GM21381 (cell line): ENCODE results near the gene SNX21.
"Not testable (repeated sequence)": the region's sequence is repeated elsewhere in the genome, so short reads cannot be mapped to it uniquely, and the experiment has no call there.

Experiments
- ATAC-seq: cut with Tn5 transposase; IDR thresholded peaks from one replicate; pipeline ENCODE4 v1.9.1; 2021; ENCODE audit warnings: mild to moderate bottlenecking, moderate library complexity; ENCODE audit not compliant: unreplicated experiment

The SNX21 gene, protein sequence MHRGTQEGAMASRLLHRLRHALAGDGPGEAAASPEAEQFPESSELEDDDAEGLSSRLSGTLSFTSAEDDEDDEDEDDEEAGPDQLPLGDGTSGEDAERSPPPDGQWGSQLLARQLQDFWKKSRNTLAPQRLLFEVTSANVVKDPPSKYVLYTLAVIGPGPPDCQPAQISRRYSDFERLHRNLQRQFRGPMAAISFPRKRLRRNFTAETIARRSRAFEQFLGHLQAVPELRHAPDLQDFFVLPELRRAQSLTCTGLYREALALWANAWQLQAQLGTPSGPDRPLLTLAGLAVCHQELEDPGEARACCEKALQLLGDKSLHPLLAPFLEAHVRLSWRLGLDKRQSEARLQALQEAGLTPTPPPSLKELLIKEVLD

DNA sequence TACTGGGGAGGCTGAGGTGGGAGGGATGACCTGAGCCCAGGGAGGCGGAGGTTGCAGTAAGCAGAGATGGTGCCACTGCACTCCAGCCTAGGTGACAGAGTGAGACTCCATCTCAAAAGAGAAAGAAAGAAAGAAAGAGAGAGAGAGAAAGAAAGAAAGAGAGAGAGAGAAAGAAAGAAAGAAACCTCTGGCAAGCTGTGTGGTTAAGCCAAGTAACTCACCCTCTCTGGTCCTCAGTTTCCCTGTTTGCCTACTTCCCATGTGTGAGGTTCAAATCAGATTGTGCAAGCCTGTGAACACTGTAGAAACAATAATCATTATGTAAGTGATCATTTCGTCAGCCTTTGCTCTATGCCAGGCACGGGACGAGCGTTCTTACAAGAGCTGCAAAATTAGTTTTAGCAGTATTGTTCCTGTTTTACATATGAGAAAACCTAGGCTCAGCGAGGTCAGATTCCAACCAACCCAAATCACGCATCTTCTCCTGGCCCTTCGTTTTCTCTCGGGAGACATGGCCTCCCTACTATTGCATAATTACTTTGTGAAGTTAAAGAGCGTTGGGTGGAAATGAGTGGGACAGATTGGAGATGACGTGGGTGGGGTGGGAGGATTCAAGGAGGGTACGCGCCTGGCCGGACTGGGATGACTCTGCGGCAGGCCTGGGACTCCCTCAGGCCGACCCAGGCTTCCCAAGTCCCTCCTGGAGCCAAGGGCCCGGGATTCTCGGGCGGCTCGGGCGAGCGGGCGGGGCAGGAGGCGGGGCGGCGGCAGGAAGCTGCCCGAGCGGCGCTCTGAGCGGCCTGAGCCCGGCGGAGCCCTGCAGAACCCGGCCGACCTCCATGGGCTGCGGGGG lies at the start of gene SNX21:
Gene SNX21 (plus strand): TSS at position 770 of the 853 bp plus-strand sequence. CDS start 121 bp downstream, outside the sequence.
- ATAC-seq = no peak

- ATAC-seq = no peak
Observed at GRCh38 chr20:45788351-45788750, 45.2 kb upstream of the SNX21 start.

DNA sequence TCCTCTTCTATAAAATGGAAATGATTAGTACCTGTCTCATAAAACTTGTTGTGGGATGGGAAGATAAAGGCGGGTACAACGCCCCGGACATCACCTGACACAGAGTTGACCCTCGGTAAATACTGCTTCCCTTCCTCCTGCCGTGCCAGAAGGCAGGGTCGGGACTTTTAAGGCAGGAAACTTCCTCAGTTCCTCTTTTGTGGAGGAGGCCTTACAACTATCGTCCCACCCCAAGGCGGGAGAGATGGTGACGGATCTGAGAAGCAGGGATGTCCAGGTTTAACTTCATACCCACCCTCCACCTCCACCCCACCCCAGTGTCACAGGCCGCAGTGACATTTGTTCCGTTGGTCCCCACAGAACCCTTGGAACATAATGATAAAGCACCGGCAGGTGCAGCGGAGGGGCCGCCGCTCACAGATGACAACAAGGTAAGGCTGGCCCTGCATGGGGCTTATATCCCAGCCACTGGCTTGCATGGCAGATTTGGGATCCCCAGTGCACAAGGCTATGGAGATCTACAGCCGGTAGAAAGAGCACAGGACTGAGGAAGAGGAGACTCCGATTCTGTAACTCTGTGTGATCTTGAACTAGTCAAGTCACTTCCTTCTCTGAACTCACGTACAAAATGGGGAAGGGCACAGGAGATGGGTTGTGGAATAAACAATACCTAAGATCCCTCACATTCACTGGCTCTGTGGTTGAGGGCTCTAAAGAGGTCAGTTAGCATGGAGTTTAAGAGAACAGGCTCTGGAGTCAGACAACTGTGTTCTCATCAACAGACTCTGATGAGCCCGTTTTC lies 41.1 kb upstream of the SNX21 start:
- ATAC-seq = no peak

GRCh38 chr20:45796337-45797065 lies 37.1 kb upstream of the SNX21 start:
- ATAC-seq = no peak

DNA sequence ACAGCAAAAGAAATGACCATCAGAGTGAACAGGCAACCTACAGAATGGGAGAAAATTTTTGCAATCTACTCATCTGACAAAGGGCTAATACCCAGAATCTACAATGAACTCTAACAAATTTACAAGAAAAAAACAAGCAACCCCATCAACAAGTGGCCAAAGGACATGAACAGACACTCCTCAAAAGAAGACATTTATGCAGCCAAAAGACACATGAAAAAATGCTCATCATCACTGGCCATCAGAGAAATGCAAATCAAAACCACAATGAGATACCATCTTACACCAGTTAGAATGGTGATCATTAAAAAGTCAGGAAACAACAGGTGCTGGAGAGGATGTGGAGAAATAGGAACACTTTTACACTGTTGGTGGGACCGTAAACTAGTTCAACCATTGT lies 36.1 kb upstream of the SNX21 start:
- ATAC-seq = not testable (repeated sequence)

DNA sequence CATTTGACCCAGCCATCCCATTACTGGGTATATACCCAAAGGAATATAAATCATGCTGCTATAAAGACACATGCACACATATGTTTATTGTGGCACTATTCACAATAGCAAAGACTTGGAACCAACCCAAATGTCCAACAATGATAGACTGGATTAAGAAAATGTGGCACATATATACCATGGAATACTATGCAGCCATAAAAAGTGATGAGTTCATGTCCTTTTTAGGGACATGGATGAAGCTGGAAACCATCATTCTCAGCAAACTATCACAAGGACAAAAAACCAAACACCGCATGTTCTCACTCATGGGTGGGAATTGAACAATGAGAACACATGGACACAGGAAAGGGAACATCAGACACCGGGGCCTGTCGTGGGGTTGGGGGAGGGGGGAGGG lies 35.6 kb upstream of the SNX21 start:
- not testable (repeated sequence) for ATAC-seq

DNA sequence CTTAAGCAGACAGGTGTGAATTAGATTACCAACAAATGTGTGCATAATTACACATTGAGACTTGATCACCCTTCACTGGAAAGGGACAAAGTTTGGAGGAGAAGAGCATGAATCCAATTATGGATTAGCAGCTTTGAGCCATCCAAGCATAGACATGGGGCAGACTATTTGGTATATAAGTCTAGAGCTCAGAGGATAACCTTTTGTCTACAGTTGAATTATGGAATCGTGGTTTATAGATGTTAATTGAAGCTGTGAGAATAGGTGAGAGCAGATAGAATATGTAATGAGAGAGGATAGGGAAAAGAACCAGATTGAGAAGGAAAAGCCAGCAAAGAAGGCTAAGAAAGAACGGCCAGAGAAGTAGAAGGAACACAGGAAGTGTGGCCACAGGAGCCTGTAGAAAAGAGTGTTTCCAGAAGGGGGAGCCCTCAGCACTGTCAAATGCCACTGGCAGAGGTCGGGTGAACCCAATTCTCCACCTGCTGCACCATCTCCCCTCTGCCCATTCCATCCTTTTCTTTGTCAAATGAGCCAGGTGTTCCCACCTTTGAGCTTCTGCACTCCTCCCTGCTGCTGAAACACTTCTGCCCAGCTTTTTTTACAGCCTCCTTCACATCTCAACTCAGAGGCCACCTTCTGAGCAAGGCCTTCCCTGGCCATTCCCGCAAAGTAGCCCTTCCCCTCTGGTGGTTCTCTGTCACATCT lies 34.5 kb upstream of the SNX21 start:
- no peak for ATAC-seq

DNA sequence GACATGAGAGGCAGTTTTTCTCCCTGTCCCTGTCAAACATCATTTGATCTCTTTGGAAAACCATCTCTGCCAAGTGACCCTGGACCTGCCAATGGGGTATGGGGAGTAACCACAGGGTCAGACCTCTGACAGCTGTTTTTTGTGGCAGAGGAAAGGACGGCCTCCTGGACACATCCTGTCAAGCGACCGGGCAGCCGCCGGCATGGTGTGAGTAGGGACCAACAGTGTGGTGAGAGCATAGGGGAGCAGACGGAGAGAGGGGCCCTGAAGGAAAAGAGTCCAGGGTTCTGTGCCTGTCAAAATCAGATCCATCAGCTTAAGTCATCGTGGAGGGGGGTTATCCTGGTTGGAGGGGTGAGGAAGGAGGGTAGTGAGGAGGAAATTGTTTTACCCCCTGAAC lies 31.7 kb upstream of the SNX21 start:
- no peak for ATAC-seq

GRCh38 chr20:45810191-45810970 lies 23.2 kb upstream of the SNX21 start:
- no peak for ATAC-seq

- peak; percentile 98 for ATAC-seq
Observed at GRCh38 chr20:45812157-45813005, 21.2 kb upstream of the SNX21 start, which contains the start of gene UBE2C. Gene UBE2C, plus strand, starts transcription at chr20:45812644. Its CDS starts 52 bp downstream, at chr20:45812696.

DNA sequence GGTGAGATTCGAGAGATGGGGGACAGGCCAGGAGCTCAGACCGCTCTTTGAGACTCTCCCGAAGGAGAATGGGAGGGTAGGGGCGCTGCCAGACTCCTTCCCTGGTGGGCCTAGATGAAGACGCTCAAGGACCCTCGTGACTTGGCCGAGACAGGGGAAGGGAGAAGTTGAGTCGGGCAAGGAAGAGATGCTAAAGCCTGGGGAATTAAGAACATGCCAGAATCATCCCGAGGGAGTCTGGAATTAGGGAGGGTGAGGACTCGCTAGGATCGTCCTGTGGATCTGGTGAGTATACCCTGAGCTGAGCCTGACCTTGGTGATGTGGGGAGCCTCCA lies 20.6 kb upstream of the SNX21 start:
- no peak for ATAC-seq

- no peak for ATAC-seq
Observed at GRCh38 chr20:45813489-45813888, 20.1 kb upstream of the SNX21 start.

GRCh38 chr20:45814314-45814713 lies 19.3 kb upstream of the SNX21 start:
- ATAC-seq = no peak

DNA sequence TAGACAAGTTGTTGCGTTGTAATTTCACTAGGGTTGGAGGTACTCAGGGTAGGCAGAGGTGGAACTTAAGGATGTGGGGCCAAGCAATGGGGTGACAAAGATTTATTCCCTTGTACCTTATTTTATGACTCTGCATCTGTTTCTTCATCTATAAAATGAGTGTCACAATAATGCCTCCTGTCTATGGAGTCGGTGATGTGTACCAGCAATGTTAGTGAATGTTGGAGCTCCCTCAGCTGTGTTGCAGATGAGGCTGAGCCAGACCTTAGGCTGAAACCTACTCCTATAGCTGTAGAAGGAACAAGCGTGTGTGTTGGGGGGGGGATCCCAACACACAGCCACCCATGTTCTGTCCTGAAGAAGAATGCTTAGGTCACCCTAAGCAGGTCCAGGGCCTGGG lies 16.6 kb upstream of the SNX21 start:
- no peak for ATAC-seq

DNA sequence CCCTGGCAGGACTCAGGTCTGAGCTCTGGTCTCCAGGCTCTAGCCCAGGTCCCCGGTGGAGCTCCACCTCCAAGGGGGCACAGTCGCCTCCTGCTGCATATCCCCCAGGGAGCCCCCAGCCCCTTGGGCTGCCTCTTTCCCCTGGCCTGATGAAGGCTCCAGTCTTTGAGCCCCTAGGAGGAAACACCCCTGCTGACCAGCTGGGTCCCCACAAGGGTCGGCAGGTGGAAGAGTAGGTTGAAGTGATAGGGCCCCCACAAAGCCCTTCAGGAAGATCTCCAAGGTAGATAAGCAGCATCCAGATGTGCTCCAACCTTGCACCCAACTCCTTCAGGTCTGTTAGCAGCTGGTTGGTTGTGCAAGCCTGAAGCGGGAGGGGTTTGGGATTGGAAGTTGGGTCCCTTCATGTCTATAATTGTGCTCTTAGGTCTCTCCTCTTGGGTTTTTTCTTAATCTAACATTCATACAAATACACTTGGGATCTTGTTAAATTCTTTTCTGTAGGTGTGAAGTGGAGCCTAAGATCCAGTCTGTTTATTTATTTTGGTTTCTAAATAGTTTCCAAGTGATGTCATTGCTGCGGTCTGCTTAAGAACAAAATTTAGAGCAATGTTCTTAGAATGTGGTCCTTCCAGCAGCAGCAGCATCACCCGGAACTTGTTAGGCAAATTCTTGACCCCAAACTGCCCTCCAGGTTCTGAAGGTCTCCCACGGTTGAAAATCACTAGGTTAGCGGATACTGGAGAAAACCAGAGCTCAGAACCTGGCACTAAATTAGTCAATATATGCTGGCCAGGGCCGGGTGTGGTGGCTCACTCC lies 16.0 kb upstream of the SNX21 start:
- ATAC-seq = no peak

DNA sequence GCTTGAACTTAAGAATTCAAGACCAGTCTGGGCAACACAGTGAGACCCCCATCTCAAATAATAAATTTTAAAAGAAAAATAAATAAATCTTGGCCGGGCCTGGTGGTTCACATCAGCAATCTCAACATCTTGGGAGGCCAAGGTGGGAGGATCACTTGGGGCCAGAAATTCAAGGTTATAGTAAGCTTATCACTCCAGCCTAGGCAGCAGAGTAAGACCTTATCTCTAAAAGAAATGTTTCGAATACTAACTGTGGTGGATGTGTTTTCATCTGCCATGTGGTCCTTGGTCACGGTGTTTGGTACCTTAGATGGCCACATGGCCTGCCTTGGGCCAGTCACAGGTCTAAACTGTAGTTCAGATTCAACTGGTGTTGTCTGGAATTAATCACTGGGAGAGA lies 15.4 kb upstream of the SNX21 start:
- ATAC-seq = no peak

DNA sequence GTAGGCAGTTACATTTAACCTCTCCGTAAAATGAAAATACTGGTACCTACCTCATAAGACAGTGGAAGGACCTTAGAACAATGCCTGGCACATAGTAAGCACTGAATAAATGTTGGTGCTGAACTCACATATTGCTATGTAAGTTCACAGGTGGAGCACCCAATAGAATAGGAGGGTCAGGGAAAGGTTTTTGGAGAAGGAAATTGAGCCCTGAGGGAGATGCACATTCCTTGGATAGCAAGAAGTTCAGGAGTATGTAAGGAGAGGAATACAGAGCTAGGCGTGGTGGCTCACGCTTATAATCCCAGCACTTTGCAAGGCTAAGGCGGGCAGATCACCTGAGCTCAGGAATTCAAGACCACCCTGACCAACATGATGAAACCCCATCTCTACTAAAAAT lies 14.1 kb upstream of the SNX21 start:
- no peak for ATAC-seq
